Psoas muscle (tissue), 8 donors: ENCODE data around the gene MBD3L2. TPM values are rescaled to one million over a fixed set of nuclear protein-coding genes. Genes with fewer than 3 reads are reported as not detected.

Source experiments
- ATAC-seq, 4 donors: fragments of 200-7000 bp; cut with Tn5 transposase; one replicate each; pipeline ENCODE4 v1.9.1; 2020; ENCODE audit warnings: moderate library complexity in 3 of 4, mild to moderate bottlenecking in 2 of 4
- DNase-seq, 2 donors: peaks; one replicate each; pipeline ENCODE4 v3.0.0-alpha.2; 2020
- H3K27ac ChIP-seq: fragments of 200-600 bp; one replicate; pipeline ENCODE4 v1.8.0; 2022
- H3K27me3 ChIP-seq, 3 donors: fragments of 200-600 bp in 1 of 3; one replicate each; pipeline versions ENCODE4 v1.6.1 to v1.8.0; 2013 to 2022; ENCODE audit warnings: low read length in 2 of 3, mild to moderate bottlenecking in 2 of 3, moderate library complexity in 1 of 3; ENCODE audit not compliant: insufficient read depth in 3 of 3
- H3K36me3 ChIP-seq, 2 donors: fragments of 200-600 bp in 1 of 2; one replicate each; pipeline versions ENCODE4 v1.6.1 to v1.8.0; 2013 to 2022; ENCODE audit warnings: low read depth in 1 of 2, mild to moderate bottlenecking in 1 of 2, moderate library complexity in 1 of 2; ENCODE audit not compliant: insufficient read depth in 1 of 2
- H3K4me1 ChIP-seq: fragments of 200-600 bp; one replicate; pipeline ENCODE4 v1.8.0; 2022
- H3K4me3 ChIP-seq: fragments of 200-600 bp; one replicate; pipeline ENCODE4 v1.8.0; 2022; ENCODE audit warnings: mild to moderate bottlenecking
- H3K9me3 ChIP-seq: fragments of 200-600 bp; one replicate; pipeline ENCODE4 v1.8.0; 2022
- CTCF ChIP-seq: fragments of 200-600 bp; IDR thresholded peaks from one replicate; pipeline ENCODE4 v1.8.0; 2022; ENCODE audit warnings: antibody characterized with exemption
- WGBS, 3 donors: extraction: QIAGEN DNeasy Blood & Tissue Kit; methylation state at CpG; one replicate each; pipeline versions ENCODE4 v1.1.6 to v1.1.7; 2013; 5-methylcytosine and 5-hydroxymethylcytosine counted together
- intact Hi-C, 2 donors: fragments of 100-400 bp; cut with DNase I; formaldehyde crosslinking; loops; one replicate each; pipeline versions ENCODE4 v1.11.0 to v1.14.2; 2022
- polyA plus RNA-seq, 3 donors: library from polyadenylated mRNA; stranded (reverse); fragments of 200-250 nt; gene quantifications; one replicate each; pipeline ENCODE4 v1.2.3, GENCODE V29; 2013
- total RNA-seq, 4 donors: library from RNA; stranded (reverse); fragmentation: NEBNext Ultra II Directional in 2 of 4; extraction: Animal tissue kit (Norgen Biotek cat#: 25700) in 2 of 4; gene quantifications; one replicate each; pipeline versions ENCODE4 v1.2.1 to v1.2.4, GENCODE V29; 2021 to 2023
- donor health status: healthy with polysubstance abuse.
- donor health status: DM: no; HTN: no; CAD: no; lungs with moderate emphysema.
- donor health status: Bipolar disorder and iron deficiency.
- donor health status: healthy.
- donor health status: DM: yes; HTN: yes; CAD: no.
- donor health status: DM: no; HTN: no; CAD: no.
- donor health status: DM: no; HTN: no; CAD: no.
- donor health status: DM: yes; HTN: yes; CAD: no.

The MBD3L2 gene
- total and polyA plus RNA-seq, 7 donors, result not detected

- no peaks in the 10 kb centered on the region for H3K27me3 ChIP-seq
- no peaks in the 10 kb centered on the region for H3K4me1 ChIP-seq
- intact Hi-C loops, result no loop called here
- DNase-seq (no peak), ATAC-seq (no peak)
- no peak overlapping the region for H3K4me3 ChIP-seq
- H3K9me3 ChIP-seq, result no peaks in the 10 kb centered on the region
- WGBS, 3 donors, result 72 to 74% (median 73%) methylated on average over 11 of the region's 11 CpGs
- TF ChIP-seq CTCF, result no peak
- H3K36me3 ChIP-seq, result no peaks in the 10 kb centered on the region
- no peak overlapping the region for H3K27ac ChIP-seq
Measured at GRCh38 chr19:7006135-7006704, 42.9 kb upstream of the MBD3L2 start.

GRCh38 chr19:7007859-7008258, 41.3 kb upstream of the MBD3L2 start:
- no peaks in the 10 kb centered on the region for H3K36me3 ChIP-seq
- no peak overlapping the region for H3K27ac ChIP-seq
- H3K4me1 ChIP-seq, result no peaks in the 10 kb centered on the region
- no peak overlapping the region for H3K4me3 ChIP-seq
- ATAC-seq, result no peak
- intact Hi-C loops, result no loop called here
- whole genome bisulfite sequencing, 3 donors, result 53 to 67% (median 67%) methylated on average over 4 of the region's 4 CpGs
- H3K9me3 ChIP-seq, result peaks cover 3% of the 10 kb centered on the region
- no peak for TF ChIP-seq CTCF
- H3K27me3 ChIP-seq, result peaks cover 0 to under 1% (median 0%) of the 10 kb centered on the region in 3 donors
- no peak for DNase-seq

- TF ChIP-seq CTCF, result no peak
- DNase-seq (no peak), ATAC-seq (no peak)
- WGBS, 3 donors, result 76 to 86% (median 84%) methylated on average over 11 to 12 of the region's 12 CpGs
- H3K4me1 ChIP-seq, result no peaks in the 10 kb centered on the region
- intact Hi-C loops, result no loop called here
- no peaks in the 10 kb centered on the region for H3K36me3 ChIP-seq
- peaks cover 3% of the 10 kb centered on the region for H3K9me3 ChIP-seq
- H3K4me3 ChIP-seq, result no peak overlapping the region
- peaks cover 0 to 3% (median 0%) of the 10 kb centered on the region in 3 donors for H3K27me3 ChIP-seq
- H3K27ac ChIP-seq, result no peak overlapping the region
Measured at GRCh38 chr19:7010722-7011593, 38.2 kb upstream of the MBD3L2 start.

GRCh38 chr19:7013678-7014077, 35.4 kb upstream of the MBD3L2 start:
- Histone ChIP-seq H3K27me3 (peaks cover 0 to 3% (median 0%) of the 10 kb centered on the region in 3 donors), H3K27ac (no peak overlapping the region), H3K4me3 (no peak overlapping the region), H3K9me3 (peaks cover 3% of the 10 kb centered on the region), H3K36me3 (no peaks in the 10 kb centered on the region), H3K4me1 (no peaks in the 10 kb centered on the region)
- no peak for ATAC-seq
- 66 to 73% (median 67%) methylated on average over 4 of the region's 4 CpGs for WGBS, 3 donors
- no peak for DNase-seq
- intact Hi-C loops, result no loop called here
- TF ChIP-seq CTCF, result no peak
